ENCODE data around the gene SPG7.
A peak's percentile ranks its signal among the peaks of the same experiment; 100 is the strongest.

Gene SPG7

DNA sequence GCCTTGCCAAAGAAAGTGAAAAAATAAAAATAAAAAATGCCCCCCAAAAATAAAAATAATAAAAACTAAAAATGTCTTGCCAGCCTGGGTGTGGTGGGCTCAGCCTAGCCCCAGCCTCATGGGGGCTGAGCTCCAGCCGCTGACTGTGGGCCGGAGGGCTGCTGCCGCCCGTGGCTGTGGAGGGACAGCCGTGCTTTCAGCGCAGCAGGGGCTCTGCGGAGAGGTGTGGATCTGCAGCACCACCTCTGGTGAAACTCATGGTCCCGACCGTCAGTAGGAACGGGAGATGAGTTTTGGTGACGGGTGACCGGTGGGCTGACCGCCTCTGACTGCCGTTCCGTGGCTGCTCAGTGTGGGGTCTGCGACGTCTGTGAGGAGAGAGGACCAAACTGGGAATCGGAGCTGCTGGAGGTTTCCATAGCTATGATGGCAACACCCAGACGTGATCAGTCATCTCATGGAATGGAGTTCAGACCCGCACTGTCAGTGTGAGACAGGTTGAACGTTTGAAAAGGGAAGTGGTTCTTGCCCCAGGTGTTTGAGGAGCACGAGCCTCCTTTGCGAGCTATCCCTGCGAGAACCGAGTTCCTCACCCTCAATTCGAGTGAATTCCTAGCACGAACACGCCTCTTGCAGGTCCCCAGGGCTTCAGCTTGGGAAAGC lies 40.3 kb downstream of the SPG7 start:
- no peak for DNase-seq

DNA sequence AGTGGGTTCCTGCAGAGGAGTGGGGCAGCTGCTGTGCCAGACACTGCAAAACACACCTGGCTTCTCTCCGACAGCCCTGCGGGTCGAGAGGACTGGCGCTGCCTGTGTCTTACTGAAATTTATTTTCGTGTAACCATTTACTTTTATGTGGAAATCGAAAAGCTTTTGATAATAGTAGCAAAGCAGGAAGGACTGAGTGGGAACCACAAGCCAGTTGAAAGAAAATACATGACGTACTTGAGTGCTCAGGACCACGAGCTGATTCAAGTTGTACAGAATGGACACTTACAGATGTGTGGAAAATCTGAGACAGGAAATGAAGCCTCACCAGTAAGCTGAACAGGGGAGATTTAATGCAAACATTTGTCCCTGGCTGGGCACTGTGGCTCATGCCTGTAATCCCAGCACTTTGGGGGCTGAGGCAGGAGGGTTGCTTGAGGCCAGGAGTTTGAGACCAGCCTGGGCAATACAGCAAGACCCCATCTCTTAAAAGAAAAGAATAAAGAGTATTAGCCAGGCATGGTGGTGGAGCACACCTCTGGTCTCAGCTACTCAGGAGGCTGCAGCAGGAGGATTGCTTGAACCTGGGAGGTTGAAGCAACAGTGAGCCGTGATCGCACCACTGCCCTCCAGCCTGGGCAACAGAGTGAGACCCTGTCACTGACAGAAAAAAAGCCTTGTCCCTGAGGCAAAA lies 41.0 kb downstream of the SPG7 start:
- no peak for DNase-seq

DNA sequence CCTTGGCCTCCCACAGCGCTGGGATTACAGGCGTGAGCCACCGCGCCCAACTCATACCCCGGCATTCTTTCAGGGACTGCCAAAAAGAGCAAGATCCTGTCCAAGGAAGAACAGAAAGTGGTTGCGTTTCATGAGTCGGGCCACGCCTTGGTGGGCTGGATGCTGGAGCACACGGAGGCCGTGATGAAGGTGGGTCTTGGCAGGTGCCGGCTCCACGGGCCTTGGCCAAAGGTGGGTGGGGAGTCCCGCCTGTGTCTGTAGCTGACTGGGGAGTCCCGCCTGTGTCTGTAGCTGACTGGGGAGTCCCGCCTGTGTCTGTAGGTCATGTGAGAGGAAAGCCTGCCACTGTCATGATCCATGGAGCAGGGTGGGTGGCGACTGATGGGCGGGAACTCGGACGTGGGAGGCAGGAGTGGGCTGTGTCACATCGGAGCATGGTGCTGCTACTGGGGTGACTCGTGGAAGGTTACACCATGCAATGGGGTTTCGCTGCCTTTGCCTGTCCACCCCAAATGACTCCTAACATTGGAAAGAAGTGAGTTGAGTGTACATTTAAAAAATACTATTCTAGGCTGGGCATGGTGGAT lies 42.3 kb downstream of the SPG7 start:
- no peak for DNase-seq

DNA sequence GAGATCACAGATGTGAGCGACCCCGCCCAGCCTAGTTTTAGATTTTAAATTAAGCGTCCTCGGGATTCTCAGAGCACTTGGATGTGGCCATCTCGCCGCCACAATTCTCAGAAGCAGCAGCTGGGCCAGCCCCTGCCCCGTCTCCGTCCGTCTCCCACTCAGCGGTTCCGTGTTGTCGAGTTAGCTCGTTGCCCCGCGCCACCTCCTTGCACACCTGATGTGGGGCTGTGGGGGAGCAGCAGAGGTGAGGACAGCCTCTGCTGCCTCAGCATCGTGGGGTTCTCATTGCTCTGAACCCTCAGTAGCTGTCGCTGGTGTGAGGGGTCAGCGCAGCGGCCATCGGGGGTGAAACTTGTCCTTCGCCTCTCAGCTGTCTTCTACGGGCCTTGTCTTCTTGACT lies 44.1 kb downstream of the SPG7 start:
- DNase-seq, result no peak

DNA sequence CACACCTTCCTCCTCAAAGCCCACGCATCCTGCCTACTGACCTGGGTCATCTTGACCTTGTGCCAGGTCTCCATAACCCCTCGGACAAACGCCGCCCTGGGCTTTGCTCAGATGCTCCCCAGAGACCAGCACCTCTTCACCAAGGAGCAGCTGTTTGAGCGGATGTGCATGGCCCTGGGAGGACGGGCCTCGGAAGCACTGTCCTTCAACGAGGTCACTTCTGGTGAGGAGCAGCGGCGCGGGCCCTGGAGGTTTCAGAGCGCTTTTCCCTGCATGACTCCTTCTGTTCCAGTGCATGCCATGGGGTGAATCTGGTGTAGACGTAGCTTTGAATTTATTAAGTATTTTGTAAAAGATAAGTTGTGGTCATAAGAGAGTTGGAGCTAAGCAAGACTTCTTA lies 44.7 kb downstream of the SPG7 start:
- no peak for DNase-seq

DNA sequence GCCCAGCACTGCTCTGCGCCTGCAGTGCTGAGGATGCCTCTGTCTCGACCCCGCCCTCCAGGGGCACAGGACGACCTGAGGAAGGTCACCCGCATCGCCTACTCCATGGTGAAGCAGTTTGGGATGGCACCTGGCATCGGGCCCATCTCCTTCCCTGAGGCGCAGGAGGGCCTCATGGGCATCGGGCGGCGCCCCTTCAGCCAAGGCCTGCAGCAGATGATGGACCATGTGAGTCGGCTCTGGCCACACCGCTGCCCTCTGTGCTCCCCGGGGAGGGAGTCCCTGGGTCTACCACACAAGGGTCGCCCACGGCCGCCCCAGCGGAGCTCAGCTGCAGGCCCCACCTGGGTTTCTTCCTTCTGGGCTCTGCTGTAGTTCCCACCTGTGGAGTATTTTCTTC lies 45.5 kb downstream of the SPG7 start:
- DNase-seq, result no peak

DNA sequence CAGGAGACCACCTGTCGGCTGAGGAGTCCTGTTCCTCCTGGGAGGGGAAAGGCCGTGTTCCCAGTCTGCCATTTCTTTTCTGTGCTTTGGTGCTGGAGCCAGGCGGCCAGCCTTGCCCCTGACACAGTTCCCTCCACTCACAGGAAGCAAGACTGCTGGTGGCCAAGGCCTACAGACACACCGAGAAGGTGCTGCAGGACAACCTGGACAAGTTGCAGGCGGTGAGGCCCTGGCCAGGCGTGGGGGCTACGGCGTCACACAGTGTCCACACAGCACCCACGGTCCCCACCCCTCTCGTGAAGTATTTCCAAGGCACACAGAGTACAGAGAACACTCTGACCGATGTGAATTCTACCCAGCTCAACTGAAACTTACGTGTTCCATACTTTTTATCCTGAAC lies 46.1 kb downstream of the SPG7 start:
- no peak for DNase-seq

DNA sequence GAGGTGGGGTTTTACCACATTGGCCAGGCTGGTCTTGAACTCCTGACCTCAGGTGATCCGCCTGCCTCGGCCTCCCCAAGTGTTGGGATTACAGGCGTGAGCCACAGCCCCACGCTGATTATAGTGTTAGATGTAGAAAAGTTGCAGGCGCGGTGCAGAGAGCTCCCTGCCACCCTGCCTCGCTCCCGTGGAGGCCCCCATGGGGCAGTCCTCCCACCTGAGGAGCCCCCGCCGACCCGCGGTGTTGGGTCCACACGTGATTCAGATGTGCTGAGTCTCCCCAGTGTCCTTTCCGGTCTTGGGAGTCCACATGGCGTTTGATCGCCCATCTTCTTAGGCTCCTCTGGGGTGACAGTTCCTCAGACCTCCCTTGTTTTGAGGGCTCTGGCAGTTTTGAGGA lies 47.1 kb downstream of the SPG7 start:
- no peak for DNase-seq

DNA sequence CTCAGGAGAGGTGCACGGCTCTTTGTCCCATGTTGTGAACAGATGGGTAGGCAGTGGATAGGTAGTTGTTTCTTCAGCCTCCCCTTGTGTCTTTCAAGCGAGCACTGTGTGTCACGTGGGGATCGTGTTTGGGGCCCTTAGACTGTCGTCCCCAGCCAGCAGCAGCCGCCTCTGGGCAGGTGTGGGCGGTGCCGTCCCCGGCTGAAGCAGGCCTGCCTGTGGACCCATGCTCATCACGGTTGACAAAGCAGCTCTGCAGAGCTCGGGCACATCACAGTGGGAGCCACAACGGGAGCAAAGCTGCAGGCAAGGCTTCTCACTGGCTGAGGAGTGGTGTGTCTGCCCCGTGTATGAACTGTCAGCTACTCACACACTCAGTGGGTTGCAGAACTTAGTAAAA lies 47.6 kb downstream of the SPG7 start:
- no peak for DNase-seq

DNA sequence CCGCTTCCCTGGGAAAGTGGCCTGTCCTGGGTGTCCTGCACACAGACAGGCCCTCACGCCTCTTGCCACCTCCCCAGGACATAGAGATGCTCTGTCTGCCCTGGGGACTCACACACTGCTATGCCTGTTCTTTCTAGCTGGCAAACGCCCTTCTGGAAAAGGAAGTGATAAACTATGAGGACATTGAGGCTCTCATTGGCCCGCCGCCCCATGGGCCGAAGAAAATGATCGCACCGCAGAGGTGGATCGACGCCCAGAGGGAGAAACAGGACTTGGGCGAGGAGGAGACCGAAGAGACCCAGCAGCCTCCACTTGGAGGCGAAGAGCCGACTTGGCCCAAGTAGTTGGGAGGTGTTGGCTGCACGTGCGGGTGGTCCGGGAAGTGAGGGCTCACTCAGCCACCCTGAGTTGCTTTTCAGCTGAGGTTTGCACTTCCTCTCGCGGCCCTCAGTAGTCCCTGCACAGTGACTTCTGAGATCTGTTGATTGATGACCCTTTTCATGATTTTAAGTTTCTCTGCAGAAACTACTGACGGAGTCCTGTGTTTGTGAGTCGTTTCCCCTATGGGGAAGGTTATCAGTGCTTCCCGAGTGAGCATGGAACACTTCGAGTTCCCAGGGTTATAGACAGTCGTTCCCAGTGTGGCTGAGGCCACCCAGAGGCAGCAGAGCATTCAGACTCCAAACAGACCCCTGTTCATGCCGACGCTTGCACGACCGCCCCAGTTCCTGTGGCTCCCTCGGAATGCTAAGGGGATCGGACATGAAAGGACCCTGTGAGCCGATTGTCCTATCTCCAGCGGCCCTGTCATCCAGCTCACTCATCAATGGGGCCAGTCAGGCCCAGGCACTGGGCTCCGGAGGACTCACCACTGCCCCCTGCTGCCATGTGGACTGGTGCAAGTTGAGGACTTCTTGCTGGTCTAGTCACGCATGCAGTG lies 48.8 kb downstream of the SPG7 start:
- peak in 1 of 2 experiments; percentile 47 for DNase-seq

DNA sequence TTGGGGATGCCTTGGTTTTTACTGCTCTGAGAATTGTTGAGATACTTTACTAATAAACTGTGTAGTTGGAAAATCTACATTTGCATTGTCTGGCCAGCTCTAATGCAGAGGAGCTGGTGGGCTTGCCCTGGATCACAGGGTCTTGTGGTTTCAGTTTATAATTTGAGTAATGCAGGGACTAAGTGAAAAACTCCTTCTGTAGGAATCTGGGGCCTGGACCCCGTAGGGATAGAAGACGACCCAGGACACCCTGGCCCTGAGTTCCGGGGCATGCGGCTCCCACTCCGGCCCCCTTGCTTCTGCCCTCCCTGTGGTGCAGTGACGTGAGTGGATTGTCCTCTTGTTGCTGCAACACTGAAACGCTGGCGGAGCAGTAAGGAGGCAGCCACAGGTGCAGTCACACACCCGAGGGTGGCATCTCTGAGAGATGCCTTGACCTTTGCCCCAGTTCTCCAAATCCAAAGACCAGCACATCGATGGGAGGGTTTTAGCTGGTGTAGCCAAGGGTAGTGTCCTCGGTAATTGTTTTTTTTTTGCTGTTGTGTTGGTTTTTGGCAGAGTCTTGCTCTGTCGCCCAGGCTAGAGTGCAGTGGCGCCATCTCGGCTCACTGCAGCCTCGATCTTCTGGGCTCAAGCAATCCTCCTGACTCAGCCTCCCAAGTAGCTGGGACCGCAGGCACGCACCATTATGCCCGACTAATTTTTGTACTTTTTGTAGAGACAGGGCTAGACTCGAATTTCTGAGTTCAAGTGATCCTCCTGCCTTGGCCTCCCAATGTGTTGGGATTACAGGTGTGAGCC lies 49.7 kb downstream of the SPG7 start:
- DNase-seq, result no peak

DNA sequence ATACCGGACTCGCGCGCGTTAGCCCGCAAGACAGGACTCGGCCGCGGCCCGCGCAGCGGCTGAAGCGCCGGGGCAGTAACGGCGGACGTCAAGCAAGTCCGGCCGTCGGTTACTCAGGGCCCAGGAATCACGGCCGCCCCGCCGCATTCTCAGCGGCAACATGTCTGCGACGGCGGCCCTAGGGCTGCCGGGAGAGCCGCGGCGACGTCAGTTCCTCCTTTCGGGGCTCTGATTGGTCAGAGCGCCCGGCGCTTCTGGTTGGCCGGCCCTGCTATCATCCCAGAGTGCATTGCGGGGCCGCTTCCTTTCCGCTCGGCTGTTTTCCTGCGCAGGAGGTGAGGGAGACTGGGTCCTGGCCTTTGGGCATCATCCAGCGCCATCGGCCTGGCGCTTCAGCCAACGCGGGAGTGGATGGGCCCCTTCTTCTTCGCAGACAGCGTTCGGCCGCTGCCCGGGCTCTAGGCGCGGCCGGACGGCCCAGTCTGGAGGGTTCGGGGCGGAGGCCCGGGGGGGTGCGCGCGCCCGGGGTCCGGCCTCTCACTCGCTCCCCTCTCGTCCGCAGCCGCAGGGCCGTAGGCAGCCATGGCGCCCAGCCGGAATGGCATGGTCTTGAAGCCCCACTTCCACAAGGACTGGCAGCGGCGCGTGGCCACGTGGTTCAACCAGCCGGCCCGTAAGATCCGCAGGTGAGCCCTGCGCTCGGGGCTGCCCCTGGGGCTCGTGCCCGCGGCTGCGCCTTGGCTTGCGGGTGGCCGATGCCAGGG lies 52.4 kb downstream of the SPG7 start, which contains the start of gene RPL13:
TSS of gene RPL13 (plus strand) at position 305 of the 764 bp plus-strand sequence. CDS start at position 583, 278 bp downstream.
- peak; percentile 74 to 93 for DNase-seq

DNA sequence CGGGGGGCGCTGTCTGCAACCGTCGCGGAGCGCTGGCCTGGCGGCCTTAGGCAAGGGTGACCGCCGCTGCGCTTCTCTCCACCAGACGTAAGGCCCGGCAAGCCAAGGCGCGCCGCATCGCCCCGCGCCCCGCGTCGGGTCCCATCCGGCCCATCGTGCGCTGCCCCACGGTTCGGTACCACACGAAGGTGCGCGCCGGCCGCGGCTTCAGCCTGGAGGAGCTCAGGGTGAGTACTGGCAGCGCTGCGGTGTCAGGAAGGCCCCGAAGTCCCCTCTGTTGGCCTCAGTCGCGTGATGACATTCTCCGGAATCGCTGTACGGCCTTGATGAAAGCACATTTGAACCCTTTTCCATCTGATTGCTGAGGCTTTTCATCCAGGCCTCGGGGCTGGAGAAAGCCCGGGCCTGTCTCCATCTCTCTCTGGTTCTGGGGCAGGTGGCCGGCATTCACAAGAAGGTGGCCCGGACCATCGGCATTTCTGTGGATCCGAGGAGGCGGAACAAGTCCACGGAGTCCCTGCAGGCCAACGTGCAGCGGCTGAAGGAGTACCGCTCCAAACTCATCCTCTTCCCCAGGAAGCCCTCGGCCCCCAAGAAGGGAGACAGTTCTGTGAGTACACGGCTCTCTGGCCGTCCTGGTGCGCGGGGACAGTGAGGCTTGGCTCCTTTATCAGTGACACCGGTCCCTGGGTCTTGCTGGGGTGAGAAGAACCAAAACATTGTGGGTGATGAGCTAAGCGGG lies 53.1 kb downstream of the SPG7 start:
- no peak for DNase-seq

DNA sequence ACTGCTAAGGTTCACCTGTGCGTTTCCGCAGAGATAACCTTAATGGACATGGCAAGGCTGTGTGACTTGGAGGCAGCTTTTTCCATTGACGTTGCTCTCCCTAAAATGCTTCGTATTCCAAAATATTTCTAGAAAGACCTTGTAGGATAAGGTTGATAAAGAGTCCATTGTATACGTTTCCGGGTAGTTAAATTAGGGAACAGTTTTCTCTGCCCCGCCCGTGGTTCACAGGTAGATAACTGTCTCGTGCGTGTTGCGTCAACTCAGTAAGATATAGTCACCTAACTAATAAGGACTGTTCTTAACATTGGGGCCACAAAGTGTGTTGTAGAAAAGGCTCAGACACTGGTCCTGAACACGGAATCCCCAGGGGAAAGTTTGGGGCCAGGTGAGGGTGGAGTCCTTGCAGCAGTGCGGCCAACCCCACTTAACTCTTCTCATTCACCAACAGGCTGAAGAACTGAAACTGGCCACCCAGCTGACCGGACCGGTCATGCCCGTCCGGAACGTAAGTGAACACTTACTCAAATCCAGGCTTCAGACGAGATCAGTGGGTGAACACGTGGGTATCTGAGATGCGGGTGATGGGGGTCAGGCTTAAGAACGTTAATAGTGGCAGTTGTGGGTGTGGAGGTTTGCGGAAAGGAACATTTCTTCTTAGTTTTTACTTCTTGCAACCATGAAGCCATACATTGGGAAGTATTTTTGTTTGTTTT lies 53.8 kb downstream of the SPG7 start:
- no peak for DNase-seq

DNA sequence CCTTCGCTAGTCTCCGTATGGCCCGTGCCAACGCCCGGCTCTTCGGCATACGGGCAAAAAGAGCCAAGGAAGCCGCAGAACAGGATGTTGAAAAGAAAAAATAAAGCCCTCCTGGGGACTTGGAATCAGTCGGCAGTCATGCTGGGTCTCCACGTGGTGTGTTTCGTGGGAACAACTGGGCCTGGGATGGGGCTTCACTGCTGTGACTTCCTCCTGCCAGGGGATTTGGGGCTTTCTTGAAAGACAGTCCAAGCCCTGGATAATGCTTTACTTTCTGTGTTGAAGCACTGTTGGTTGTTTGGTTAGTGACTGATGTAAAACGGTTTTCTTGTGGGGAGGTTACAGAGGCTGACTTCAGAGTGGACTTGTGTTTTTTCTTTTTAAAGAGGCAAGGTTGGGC lies 54.7 kb downstream of the SPG7 start:
- DNase-seq, result no peak

DNA sequence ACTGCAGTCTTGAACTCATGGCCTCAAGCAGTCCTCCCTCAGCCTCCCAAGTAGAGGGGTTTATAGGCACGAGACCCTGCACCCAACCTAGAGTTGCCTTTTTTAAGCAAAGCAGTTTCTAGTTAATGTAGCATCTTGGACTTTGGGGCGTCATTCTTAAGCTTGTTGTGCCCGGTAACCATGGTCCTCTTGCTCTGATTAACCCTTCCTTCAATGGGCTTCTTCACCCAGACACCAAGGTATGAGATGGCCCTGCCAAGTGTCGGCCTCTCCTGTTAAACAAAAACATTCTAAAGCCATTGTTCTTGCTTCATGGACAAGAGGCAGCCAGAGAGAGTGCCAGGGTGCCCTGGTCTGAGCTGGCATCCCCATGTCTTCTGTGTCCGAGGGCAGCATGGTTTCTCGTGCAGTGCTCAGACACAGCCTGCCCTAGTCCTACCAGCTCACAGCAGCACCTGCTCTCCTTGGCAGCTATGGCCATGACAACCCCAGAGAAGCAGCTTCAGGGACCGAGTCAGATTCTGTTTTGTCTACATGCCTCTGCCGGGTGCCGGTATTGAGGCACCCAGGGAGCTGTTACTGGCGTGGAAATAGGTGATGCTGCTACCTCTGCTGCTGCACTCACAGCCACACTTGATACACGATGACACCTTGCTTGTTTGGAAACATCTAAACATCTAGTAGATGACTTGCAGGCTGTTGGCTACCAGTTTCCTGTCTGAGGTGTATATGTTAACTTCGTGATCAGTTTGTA lies 55.6 kb downstream of the SPG7 start:
- no peak for DNase-seq

DNA sequence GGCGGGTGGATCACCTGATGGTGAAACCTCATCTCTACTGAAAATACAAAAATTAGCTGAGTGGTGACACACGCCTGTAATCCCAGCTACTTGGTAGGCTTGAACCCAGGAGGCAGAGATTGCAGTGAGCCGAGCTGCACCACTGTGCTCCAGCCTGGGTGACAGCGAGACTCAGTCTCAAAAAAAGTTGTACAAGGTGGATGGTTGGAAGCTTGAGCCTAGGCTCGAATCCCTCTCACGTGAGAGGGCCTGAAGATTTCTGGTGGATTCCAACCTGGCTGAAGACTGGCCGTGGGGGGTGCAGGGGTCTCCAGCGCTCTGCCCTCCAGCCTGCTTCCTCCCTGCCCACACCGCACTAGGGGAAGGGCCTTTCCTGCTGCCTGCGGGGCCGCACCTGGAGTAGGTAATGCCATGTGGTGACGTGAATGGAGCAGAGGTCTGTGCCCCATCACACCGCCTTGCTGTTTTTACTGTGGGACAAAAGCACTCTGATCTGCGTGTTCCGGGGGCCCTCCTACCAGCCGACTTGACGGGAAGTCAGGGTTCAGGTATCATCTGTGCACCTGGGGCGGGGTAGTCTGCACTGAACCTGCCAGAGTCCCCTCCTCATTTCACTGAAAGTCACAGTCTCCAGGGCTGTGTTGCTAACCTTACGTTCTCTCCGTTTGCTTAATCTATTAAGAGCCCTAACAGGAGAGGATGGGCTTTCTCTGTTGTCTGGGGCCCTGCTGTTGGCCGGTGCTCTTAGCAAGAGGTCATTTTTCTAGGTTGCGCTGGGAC lies 56.5 kb downstream of the SPG7 start:
- no peak for DNase-seq

DNA sequence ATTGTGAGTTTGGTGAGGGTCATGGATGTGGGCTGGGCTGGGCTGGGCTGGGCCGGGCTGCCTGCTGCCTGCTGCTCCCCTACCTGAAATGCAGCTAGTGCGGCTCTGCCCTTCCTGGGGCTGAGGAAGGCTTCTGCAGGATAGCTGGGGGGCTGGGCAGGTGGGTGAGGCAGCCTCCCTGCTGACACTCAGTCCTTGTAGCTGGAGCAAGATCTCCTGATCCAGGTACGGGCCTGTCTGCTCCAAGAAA lies 57.0 kb downstream of the SPG7 start:
- no peak for DNase-seq

All from NCI-H446 (cell line).